ENCODE measurements around the gene OGA. TPM values are rescaled to one million over a fixed set of nuclear protein-coding genes. Genes with fewer than 3 reads are reported as not detected.

Gene OGA
- total RNA-seq, 2 donors from 2014 or later, result 131 to 241 TPM

- Histone ChIP-seq H3K36me3 (no peaks in the 10 kb centered on the region), H3K4me3 (peak overlapping the region; percentile 73), H3K27ac (no peak overlapping the region), H3K27me3 (replicated peaks; ENCODE audit: insufficient read depth) (no peaks in the 10 kb centered on the region), H3K4me1 (ENCODE audit: control insufficient read depth in 1 of 2, low read depth in 2 of 2) (peaks cover 6 to 18% of the 10 kb centered on the region in 2 donors), H3K9me3 (no peaks in the 10 kb centered on the region)
- no peak for TF ChIP-seq CTCF (IDR thresholded peaks at IDR 0.05)
- DNase-seq (ENCODE audit: low spot score) (peak; percentile 73), ATAC-seq (ENCODE audit: insufficient number of reproducible peaks, low FRiP score, low read depth) (peak; percentile 27)
These were observed 12.3 kb upstream of the OGA start for GRCh38 chr10:101830322-101831168.

GRCh38 chr10:101829561-101830315 lies 11.5 kb upstream of the OGA start:
- H3K9me3 ChIP-seq, result no peaks in the 10 kb centered on the region
- no peaks in the 10 kb centered on the region for H3K27me3 ChIP-seq (replicated peaks; ENCODE audit: insufficient read depth)
- no peak for TF ChIP-seq CTCF (IDR thresholded peaks at IDR 0.05)
- H3K4me3 ChIP-seq, result peak overlapping the region; percentile 73
- H3K36me3 ChIP-seq, result no peaks in the 10 kb centered on the region
- peaks cover 6 to 18% of the 10 kb centered on the region in 2 donors for H3K4me1 ChIP-seq (ENCODE audit: control insufficient read depth in 1 of 2, low read depth in 2 of 2)
- ATAC-seq (ENCODE audit: insufficient number of reproducible peaks, low FRiP score, low read depth), result no peak
- no peak overlapping the region for H3K27ac ChIP-seq
- DNase-seq (ENCODE audit: low spot score), result no peak

GRCh38 chr10:101828766-101829551 lies 10.7 kb upstream of the OGA start:
- H3K27ac ChIP-seq, result no peak overlapping the region
- no peaks in the 10 kb centered on the region for H3K27me3 ChIP-seq (replicated peaks; ENCODE audit: insufficient read depth)
- TF ChIP-seq CTCF (IDR thresholded peaks at IDR 0.05), result no peak

GRCh38 chr10:101827919-101828600 lies 9.8 kb upstream of the OGA start:
- DNase-seq (ENCODE audit: low spot score) (no peak), ATAC-seq (ENCODE audit: insufficient number of reproducible peaks, low FRiP score, low read depth) (no peak)
- TF ChIP-seq CTCF (IDR thresholded peaks at IDR 0.05), result no peak
- H3K27ac ChIP-seq, result no peak overlapping the region
- H3K4me1 ChIP-seq (ENCODE audit: control insufficient read depth in 1 of 2, low read depth in 2 of 2), result peaks cover 6 to 18% of the 10 kb centered on the region in 2 donors
- no peaks in the 10 kb centered on the region for H3K9me3 ChIP-seq
- no peaks in the 10 kb centered on the region for H3K27me3 ChIP-seq (replicated peaks; ENCODE audit: insufficient read depth)
- no peaks in the 10 kb centered on the region for H3K36me3 ChIP-seq
- no peak overlapping the region for H3K4me3 ChIP-seq

More at GRCh38 chr10:101828766-101829551, 10.7 kb upstream of the OGA start:
- no peaks in the 10 kb centered on the region for H3K36me3 ChIP-seq
- no peak for DNase-seq (ENCODE audit: low spot score)
- H3K9me3 ChIP-seq, result no peaks in the 10 kb centered on the region
- peak overlapping the region; percentile 41 for H3K4me3 ChIP-seq
- no peak for ATAC-seq (ENCODE audit: insufficient number of reproducible peaks, low FRiP score, low read depth)
- H3K4me1 ChIP-seq (ENCODE audit: control insufficient read depth in 1 of 2, low read depth in 2 of 2), result peaks cover 6 to 18% of the 10 kb centered on the region in 2 donors
